Gastrocnemius medialis (tissue), 4 donors: ENCODE measurements around the gene MIB2.
"Not testable (repeated sequence)": the region's sequence is repeated elsewhere in the genome, so short reads cannot be mapped to it uniquely, and the experiment has no call there.

Source experiments
- CTCF ChIP-seq, 5 experiments: fragments of 450-650 bp in 3 of 5; fragments of 200-600 bp in 2 of 5; sonication (generic) in 2 of 5; IDR thresholded peaks in 4 of 5; conservative IDR thresholded peaks in 1 of 5; 1 replicate in 4 of 5; 2 replicates in 1 of 5; pipeline ENCODE4 v1.5.1; 2016 to 2019; ENCODE audit warnings: antibody characterized with exemption in 5 of 5, mild to moderate bottlenecking in 3 of 5, moderate library complexity in 3 of 5
- POLR2A ChIP-seq, 2 donors: fragments of 450-650 bp; IDR thresholded peaks; one replicate each; pipeline ENCODE4 v1.6.1; 2017; ENCODE audit warnings: antibody characterized with exemption in 2 of 2, mild to moderate bottlenecking in 2 of 2, moderate library complexity in 2 of 2

GRCh38 chr1:1664318-1664717 is 49.0 kb downstream of the MIB2 start:
- TF ChIP-seq CTCF (IDR thresholded peaks at IDR 0.05 in 4 of 5, conservative IDR thresholded peaks at IDR 0.05 in 1 of 5); POLR2A (IDR thresholded peaks at IDR 0.05): not testable (repeated sequence)
